NK-92 (cell line): Measurements from ENCODE around the gene SYT8.
"Not testable (repeated sequence)": the region's sequence is repeated elsewhere in the genome, so short reads cannot be mapped to it uniquely, and the experiment has no call there.

Experiments
- DNase-seq: peaks from one replicate; lab custom pipeline; 2025; ENCODE audit not compliant: unreplicated experiment; lab: John Stamatoyannopoulos, UW

The SYT8 gene

GRCh38 chr11:1883346-1884302 lies 48.8 kb downstream of the SYT8 start:
- no peak for DNase-seq

- no peak for DNase-seq
These were observed 49.5 kb downstream of the SYT8 start for GRCh38 chr11:1884303-1884700.

GRCh38 chr11:1886551-1886950 lies 51.8 kb downstream of the SYT8 start:
- DNase-seq: not testable (repeated sequence)
